Kidney (tissue), 14 donors: ENCODE data around the gene ESYT1. TPM values are rescaled to one million over a fixed set of nuclear protein-coding genes. Genes with fewer than 3 reads are reported as not detected.
"Not testable (repeated sequence)": the region's sequence is repeated elsewhere in the genome, so short reads cannot be mapped to it uniquely, and the experiment has no call there.

Experiments
- DNase-seq, 5 donors: peaks; one replicate each; pipeline ENCODE4 v3.0.0-alpha.2; 2013 to 2020
- FAIRE-seq: peaks from 2 replicates; lab custom pipeline; 2012; peaks lifted over from hg19 to GRCh38; lab: Jason Lieb, UNC
- H3K27ac ChIP-seq, 2 donors: one replicate each; pipeline ENCODE4 v1.7.0; 2013; ENCODE audit warnings: low read depth in 2 of 2, low read length in 2 of 2, inconsistent platforms in 1 of 2
- H3K27me3 ChIP-seq: one replicate; pipeline ENCODE4 v1.7.1; 2013; ENCODE audit warnings: low read length, inconsistent platforms; ENCODE audit not compliant: control insufficient read depth, insufficient read depth
- H3K36me3 ChIP-seq, 3 donors: one replicate each; pipeline versions ENCODE4 v1.7.0 to v1.7.1; 2013; ENCODE audit warnings: low read length in 3 of 3, control low read depth in 1 of 3, inconsistent platforms in 1 of 3; ENCODE audit not compliant: insufficient read depth in 3 of 3, control insufficient read depth in 2 of 3
- H3K4me1 ChIP-seq, 3 donors: one replicate each; pipeline versions ENCODE4 v1.7.0 to v1.7.1; 2013; ENCODE audit warnings: low read length in 3 of 3, inconsistent platforms in 1 of 3, low read depth in 1 of 3; ENCODE audit not compliant: control insufficient read depth in 2 of 3, insufficient read depth in 2 of 3
- H3K4me3 ChIP-seq, 3 donors: one replicate each; pipeline versions ENCODE4 v1.7.0 to v1.8.1; 2013; ENCODE audit warnings: low read length in 3 of 3, control low read depth in 1 of 3, inconsistent platforms in 1 of 3
- H3K9ac ChIP-seq, 3 donors: one replicate each; pipeline versions ENCODE4 v1.7.0 to v1.7.1; 2013; ENCODE audit warnings: low read length in 3 of 3, control low read depth in 1 of 3, inconsistent platforms in 1 of 3
- H3K9me3 ChIP-seq, 3 donors: one replicate each; pipeline versions ENCODE4 v1.7.0 to v1.7.1; 2013; ENCODE audit warnings: low read length in 3 of 3, control low read depth in 1 of 3, inconsistent platforms in 1 of 3; ENCODE audit not compliant: control insufficient read depth in 2 of 3, insufficient read depth in 1 of 3
- intact Hi-C: fragments of 100-400 bp; cut with DNase I; formaldehyde crosslinking; loops from one replicate; pipeline ENCODE4 v1.11.1; 2022
- polyA plus RNA-seq: library from polyadenylated mRNA; stranded (reverse); fragments of 350-450 nt; fragmentation: Illumina TruSeq; extraction: RNeasy Lipid Tissue Mini Kit (QIAGEN cat#74804); gene quantifications from one replicate; pipeline ENCODE4 v1.2.3, GENCODE V29; 2014; ENCODE audit warnings: low read depth, low replicate concordance; ENCODE audit not compliant: insufficient read depth
- total RNA-seq: library from RNA; stranded (reverse); fragmentation: NEBNext Ultra II Directional; extraction: Animal tissue kit (Norgen Biotek cat#: 25700); gene quantifications from one replicate; pipeline ENCODE4 v1.2.1, GENCODE V29; 2021
- TF ChIP-seq, protein P1 (sequence below): IDR thresholded peaks from 3 replicates; pipeline ENCODE4 v1.5.1; 2012; ENCODE audit warnings: mild to moderate bottlenecking, moderate library complexity, borderline replicate concordance; ENCODE audit not compliant: insufficient read depth; ENCODE audit errors: extremely low read depth
- donor health status: control.
- donor health status: control.
- donor health status: control.
- donor health status: control.
- donor health status: control.
- donor health status: DM: yes; HTN: yes; CAD: no.
- donor health status: Normal renal cell carcinoma (clear cell type).

ESYT1 gene
- total and polyA plus RNA-seq, 2 donors from 2014 or later, result 40.4 to 104 TPM

DNA sequence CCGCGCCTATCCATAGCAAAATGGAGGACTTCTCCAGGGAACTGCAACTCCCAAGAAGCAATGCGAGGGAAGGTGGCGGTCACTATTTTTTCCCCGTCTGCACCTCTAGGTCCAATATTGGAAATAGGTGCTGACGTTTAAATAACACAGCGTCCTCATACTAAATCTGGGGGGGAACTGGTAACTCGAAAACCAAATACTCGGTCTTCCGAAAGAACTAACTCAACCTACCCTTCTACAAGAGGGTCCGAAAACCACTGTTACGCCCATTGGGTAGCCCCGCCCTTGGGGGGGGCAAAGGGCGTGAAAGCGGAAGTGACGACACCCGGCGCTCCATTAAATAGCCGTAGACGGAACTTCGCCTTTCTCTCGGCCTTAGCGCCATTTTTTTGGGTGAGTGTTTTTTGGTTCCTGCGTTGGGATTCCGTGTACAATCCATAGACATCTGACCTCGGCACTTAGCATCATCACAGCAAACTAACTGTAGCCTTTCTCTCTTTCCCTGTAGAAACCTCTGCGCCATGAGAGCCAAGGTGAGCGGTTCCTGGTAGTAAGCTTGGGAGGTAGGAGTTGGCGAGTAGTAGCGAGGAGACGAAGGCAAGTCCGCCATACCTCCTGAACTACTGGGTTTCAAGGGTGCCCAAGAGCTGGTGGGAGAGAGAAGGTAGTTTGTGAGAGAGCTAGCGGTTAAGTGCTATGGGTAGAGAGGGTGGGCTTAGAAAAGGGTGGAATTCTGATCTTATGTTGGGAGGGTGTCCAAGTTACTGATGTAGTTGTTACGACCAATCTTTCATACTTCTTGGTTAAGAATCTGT lies 11.6 kb upstream of the ESYT1 start, which contains the start of gene RPL41:
Gene RPL41 (plus strand): TSS at position 367 of the 815 bp plus-strand sequence.
- intact Hi-C loops, result no loop called here
- Histone ChIP-seq H3K9me3 (no peaks in the 10 kb centered on the region), H3K27me3 (no peaks in the 10 kb centered on the region), H3K9ac (peak within 1 kb of the TSS; percentile 91 to 98 (median 97)), H3K36me3 (peaks cover 4 to 8% (median 5%) of the 10 kb centered on the region in 3 donors), H3K4me1 (peaks cover 0 to 19% (median 15%) of the 10 kb centered on the region in 3 donors), H3K27ac (peak within 1 kb of the TSS; percentile 87 to 97), H3K4me3 (peak within 1 kb of the TSS; percentile 91 to 99 (median 99))
- no peak for FAIRE-seq
- DNase-seq, result peak; percentile 97 to 99 (median 97)
- TF ChIP-seq, protein P1, sequence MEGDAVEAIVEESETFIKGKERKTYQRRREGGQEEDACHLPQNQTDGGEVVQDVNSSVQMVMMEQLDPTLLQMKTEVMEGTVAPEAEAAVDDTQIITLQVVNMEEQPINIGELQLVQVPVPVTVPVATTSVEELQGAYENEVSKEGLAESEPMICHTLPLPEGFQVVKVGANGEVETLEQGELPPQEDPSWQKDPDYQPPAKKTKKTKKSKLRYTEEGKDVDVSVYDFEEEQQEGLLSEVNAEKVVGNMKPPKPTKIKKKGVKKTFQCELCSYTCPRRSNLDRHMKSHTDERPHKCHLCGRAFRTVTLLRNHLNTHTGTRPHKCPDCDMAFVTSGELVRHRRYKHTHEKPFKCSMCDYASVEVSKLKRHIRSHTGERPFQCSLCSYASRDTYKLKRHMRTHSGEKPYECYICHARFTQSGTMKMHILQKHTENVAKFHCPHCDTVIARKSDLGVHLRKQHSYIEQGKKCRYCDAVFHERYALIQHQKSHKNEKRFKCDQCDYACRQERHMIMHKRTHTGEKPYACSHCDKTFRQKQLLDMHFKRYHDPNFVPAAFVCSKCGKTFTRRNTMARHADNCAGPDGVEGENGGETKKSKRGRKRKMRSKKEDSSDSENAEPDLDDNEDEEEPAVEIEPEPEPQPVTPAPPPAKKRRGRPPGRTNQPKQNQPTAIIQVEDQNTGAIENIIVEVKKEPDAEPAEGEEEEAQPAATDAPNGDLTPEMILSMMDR, result no peak

- peak overlapping the region; percentile 91 to 98 (median 97) for H3K9ac ChIP-seq
- peaks cover 0 to 19% (median 15%) of the 10 kb centered on the region in 3 donors for H3K4me1 ChIP-seq
- H3K27me3 ChIP-seq, H3K36me3 ChIP-seq, intact Hi-C loops, H3K9me3 ChIP-seq, FAIRE-seq: not testable (repeated sequence)
- H3K4me3 ChIP-seq, result peak overlapping the region; percentile 91 to 99 (median 99)
- H3K27ac ChIP-seq, result peak overlapping the region; percentile 87 to 97
- peak in 1 of 5 donors; percentile 31 for DNase-seq
Measured at GRCh38 chr12:56117082-56117706, 10.9 kb upstream of the ESYT1 start.

GRCh38 chr12:56117778-56118687 lies 10.0 kb upstream of the ESYT1 start, which contains the start of gene ZC3H10:
Gene ZC3H10, plus strand, starts transcription at chr12:56118266. Its CDS starts 2,297 bp downstream, at chr12:56120563.
- peak within 1 kb of the TSS; percentile 91 to 99 (median 99) for H3K4me3 ChIP-seq
- FAIRE-seq (peak; percentile 54), DNase-seq (peak; percentile 99)
- peaks cover 0 to 3% (median 0%) of the 10 kb centered on the region in 3 donors for H3K36me3 ChIP-seq
- TF ChIP-seq, protein P1, result peak; percentile 60
- H3K27ac ChIP-seq, result peak within 1 kb of the TSS; percentile 87 to 97
- H3K27me3 ChIP-seq, result no peaks in the 10 kb centered on the region
- intact Hi-C loops, result no loop called here
- peaks cover 0 to 19% (median 15%) of the 10 kb centered on the region in 3 donors for H3K4me1 ChIP-seq
- peak within 1 kb of the TSS; percentile 91 to 98 (median 97) for H3K9ac ChIP-seq
- no peaks in the 10 kb centered on the region for H3K9me3 ChIP-seq
